HG03460 (cell line): ENCODE results near the gene SNX17.
"Not testable (repeated sequence)": the region's sequence is repeated elsewhere in the genome, so short reads cannot be mapped to it uniquely, and the experiment has no call there.

Source experiments
- ATAC-seq: cut with Tn5 transposase; IDR thresholded peaks from one replicate; pipeline ENCODE4 v1.9.1; 2021; ENCODE audit not compliant: unreplicated experiment

SNX17 gene, protein sequence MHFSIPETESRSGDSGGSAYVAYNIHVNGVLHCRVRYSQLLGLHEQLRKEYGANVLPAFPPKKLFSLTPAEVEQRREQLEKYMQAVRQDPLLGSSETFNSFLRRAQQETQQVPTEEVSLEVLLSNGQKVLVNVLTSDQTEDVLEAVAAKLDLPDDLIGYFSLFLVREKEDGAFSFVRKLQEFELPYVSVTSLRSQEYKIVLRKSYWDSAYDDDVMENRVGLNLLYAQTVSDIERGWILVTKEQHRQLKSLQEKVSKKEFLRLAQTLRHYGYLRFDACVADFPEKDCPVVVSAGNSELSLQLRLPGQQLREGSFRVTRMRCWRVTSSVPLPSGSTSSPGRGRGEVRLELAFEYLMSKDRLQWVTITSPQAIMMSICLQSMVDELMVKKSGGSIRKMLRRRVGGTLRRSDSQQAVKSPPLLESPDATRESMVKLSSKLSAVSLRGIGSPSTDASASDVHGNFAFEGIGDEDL

DNA sequence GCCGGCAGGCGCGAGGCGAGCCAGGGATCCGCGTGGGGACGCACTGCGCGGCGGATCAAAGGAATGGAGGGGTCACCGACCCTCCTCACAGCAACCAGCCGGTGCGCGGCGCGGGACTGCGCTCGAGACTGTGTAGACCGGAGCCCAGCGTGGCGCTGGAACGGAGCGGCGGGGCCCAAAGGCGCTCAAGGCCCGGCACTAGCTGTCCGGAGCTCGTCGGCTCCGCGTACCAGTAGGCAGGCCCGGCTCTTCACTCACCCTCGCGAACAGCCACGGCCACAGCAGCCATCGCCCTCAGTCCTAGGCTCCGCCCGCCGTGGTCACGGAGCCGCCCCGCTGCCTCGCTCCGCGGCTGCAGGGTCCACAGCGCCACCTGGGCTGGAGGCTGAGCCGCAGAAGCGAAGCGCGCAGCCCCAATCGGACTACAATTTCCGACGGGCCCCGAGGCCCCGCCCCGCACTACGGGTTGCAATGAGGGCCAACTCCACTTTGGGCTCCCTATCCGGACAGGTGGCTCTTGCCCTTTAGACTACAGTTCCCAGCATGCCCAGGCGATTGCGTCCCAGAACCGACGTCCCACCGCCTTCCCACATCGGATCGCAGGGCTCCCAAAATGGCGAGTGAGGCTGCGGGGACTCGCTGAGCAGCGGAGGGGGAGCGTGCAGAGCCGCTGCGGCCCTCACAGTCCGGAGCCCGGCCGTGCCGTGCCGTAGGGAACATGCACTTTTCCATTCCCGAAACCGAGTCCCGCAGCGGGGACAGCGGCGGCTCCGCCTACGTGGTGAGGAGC, at the start of gene SNX17, which contains the start of gene EIF2B4:
SNX17 (plus strand) TSS at position 591 of the 790 bp plus-strand sequence; CDS start at position 719, 128 bp downstream.
EIF2B4 (minus strand) TSS at position 313 of the 790 bp plus-strand sequence; CDS start at position 289, 24 bp downstream.
- ATAC-seq, result peak; percentile 88

DNA sequence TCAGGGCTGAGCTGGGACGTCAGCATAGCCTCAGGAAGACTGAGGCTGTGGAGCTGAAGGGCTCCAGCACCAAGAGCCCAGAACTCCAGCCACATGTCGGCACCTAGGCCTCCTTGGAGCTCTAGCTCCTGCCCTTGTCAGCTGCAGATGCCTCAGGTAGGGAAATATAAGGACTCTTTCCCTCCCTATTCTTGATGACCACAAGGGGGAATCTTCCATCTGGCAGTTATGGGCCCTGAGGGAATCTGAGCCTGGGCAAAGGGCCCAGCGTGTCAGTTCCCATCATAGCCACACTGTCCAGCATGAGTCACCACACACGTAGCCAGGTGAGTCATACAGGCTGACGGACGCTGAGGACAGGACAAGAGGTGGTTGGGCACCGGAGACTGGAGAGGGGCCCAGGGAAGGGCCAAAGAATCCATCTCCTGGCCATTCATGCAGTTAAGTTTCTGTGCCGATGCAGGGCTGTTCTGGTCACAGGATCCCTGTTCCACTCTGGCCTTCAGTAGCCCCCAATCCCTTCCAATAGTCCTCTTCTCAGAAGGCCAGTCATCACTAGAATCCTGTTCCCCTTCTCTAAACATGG, 49.4 kb upstream of the SNX17 start:
- no peak for ATAC-seq

DNA sequence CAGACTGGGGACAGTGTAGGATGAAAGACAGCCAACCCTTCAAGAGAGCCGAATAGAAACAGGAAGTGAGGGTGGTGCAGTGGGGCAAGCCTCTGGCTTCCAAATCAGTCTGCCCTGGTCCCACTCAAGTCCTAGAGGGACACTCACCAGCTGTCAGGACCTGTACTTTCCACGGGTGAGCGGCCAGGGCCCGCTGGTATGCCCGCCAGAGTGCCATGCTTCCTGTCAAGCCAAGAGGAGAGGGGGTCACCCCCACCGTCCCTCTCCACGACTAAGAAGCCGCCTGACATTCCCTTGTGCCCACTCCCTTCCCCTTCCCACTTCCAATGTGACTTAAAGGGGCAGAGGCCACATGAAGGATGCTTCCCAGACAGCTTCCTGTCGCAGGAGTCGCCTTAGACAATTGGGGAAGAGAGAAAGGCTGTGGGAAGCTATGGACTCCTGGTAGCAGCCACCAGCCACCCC, 48.1 kb upstream of the SNX17 start:
- ATAC-seq, result no peak

DNA sequence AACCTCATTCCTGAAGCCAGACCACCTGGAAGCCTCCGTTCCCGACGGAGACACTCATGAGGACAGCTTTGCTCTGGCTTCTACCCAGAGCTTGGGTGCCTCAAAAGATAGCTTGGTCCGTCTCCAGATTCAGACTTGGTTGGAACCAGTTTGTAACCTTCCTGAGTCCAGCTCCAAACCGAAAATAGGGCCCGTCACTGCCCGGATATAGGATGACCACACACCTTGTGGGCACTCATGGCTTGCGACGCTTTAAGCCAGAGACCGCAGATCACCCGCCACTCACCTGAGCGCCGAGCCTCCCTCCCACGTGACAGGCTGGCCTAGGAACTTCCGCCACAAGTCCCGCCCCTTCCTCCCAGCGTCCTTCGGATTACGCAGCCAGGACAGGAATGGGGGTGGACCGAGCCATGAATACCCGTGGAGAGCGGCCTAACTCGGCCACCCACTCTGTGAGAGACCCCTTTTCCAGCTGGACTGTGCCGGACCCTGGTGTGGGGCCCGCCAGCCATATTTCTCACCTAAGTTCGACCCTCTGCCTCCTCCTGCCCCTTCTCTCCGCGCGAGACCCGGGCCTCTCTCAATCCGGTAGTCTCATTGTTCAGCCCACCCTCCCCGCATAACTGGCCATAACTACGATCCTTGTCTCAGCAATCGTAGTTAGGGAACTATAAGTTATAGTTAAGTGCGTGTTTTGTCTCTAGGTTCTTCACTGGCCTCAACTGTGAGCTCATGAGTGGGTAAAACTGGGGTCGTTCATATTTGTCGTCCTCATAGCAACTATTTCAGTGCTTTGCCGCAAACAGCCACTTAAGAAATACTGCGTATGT, 47.4 kb upstream of the SNX17 start, which contains the start of gene MPV17:
MPV17 (minus strand) TSS at position 332 of the 830 bp plus-strand sequence. CDS start 580 bp downstream, outside the sequence.
- ATAC-seq, result peak; percentile 94

DNA sequence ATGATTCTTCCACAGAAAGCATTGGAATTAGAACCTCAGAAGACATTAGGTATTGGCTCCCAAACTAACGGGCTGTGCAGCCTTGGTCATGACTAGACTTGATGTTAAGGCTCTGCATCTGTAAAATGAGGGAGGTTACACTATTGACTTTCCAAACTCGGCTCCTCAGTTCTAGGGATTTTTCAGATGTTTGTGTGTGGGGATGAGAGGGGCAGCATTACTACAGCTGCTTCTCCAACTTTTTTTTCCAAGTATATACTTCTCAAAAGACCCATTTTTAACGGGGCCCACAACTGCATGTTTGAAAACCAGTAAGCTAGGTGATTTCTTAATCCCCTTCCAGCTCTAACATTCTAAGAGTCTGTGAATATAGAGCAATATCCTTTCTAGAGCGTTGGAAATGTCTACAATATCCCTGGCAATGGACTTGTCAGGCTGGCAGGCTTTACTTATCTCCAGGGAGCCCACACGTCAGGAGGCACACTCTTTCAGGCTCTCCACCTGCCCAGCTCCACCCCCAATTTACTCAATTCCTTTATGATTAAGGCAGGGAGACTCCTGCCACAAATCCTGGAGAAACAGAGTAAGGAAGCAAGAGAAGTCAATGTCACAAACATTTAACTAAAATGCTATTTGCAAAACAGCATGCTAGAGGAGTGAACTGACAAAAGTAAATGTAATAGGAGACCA, 46.7 kb upstream of the SNX17 start:
- ATAC-seq, result no peak

DNA sequence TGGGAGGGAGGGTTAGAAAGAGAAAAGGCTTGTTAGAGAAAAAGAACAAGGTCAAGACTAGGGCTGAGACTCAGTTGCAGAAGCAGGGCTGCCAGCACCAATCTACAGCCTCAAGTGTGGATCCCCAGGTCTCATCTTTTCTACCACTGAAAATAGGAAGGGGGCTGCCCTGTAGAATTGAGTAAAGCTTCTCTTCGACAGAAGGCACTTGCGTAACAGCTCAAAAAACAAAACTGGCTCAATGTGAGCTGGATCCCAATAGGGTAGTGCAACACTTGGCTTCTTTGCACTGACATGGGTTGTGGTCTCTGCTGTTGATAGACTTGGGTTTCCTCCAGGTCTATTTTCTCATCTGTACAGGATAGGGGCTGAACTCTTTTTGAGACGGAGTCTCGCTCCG, 45.7 kb upstream of the SNX17 start:
- no peak for ATAC-seq

DNA sequence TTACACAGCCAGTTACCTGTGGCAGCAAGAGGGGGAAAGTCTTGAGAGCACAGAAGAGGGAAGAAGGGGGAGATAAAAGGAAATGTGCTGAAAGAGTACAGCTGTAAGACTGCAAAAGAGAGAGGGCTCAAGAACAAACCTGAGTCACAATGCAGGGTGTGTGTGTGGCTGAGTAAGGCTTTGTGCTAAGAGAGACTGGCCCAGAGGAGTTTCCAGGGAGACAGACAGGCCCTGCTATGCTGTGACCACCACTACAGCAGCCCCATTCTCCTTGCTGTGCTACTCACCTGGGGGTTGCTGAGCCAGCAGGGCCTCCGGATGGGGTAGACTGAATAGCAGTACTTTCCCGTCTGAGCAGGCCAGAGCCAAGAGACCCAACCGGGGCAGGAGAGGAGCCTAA, 35.1 kb upstream of the SNX17 start:
- no peak for ATAC-seq

DNA sequence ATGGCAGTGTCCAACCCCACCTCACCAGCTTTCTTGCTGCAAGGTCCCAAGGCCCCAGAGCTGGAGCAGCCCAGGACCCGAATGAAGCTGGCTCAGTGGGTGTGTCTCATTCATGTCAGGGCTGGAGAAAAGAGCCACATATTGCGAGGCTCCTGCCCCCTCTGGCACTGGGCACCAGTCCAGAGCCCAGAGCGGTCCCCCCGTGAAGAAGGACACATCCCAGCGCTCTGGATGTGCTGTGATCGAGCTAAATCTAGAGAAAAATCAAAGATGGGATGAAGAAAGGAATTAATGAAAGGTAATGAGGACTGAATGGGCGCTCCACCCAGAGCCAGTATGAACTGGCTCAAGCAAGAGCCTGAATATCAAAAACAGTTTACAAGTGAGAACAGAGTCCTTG, 34.2 kb upstream of the SNX17 start:
- no peak for ATAC-seq

DNA sequence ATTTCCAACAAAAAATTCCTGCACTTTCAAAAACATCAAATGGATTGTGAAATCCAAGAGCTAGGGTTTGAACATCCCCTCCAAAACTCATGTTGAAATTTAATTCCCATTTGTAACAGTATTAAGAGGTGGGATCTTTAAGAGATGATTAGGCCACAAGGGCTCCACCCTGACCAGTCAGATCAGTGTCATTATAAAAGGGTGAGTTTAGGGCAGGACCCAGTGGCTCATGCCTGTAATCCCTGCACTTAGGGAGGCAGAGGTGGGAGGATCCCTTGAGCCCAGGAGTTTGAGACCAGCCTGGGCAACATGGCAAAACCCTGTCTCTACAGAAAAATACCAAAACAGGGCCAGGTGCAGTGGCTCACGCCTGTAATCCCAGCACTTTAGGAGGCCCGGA, 22.8 kb upstream of the SNX17 start:
- ATAC-seq, result no peak

DNA sequence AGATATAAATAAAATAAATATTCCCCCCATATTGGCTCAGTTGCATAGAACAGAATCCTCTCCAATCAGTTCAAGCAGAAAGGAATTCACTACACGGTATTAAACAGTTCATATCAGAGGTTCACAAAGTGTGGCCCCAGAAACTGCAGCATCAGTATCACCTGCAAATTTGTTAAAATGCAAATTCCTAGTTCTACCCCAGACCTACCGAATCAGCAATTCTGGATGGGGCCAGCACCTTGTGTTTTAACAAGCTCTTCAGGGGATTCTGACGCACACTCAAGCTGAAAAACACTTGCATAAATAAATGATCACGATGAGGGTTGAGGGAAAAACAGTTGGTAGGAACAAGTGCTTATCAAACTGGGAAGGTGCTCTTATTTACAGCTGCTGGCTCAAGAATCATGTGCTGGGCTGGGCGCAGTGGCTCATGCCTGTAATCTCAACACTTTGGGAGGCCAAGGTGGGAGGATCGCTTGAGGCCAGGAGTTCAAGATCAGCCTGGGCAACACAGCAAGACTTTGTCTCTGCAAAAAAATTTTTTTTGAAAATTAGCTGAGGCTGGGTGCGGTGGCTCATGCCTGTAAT, 20.2 kb upstream of the SNX17 start:
- no peak for ATAC-seq

DNA sequence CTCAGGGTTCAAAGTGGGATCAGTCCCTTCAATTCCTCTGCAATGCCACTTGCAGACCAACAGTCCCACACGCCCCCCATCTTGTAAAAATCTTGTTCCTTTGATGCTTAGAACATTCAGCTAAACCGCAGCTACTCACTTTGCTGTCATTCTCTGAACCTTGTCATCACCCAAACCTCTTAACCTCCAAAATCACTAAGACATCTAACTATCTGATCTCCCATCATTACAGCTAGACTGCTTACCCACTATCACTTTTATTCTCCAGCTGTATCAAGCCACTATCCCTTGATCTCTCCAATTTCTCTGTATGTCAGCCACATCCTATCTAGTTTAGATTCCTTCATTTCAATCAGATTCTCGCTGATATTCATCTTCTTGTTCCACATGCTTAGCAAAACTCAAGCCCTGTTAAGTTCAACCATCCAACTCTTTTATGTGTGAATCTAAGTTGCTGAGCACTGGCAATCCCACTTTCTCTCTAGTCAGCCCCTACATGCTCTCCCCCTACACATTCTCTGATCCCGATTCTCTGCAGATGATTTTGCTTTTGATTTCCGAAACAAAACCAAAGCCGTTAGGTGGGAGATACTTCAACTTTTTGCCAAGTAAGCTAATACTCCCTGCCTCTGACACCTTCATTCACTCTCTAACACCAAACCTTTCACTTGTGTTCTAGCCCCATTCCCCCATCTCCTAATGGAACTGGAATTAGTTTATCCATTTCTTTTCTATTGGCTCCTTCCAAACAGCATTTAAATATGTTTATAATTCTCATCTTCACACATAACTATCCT, 18.4 kb upstream of the SNX17 start:
- ATAC-seq, result no peak

DNA sequence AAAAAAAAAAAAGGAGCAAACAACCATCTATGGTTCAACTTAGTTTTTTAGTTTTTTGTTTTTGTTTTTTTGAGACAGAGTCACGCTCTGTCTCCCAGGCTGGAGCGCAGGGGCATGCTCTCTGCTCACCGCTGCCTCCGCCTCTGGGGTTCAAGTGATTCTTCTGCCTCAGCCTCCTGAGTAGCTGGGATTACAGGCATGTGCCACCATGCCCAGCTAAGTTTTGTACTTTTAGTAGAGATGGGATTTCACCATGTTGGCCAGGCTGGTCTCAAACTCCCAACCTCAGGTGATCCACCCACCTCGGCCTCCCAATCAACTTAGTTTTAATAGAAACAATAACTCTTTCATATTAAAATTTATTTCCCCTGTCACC, 17.0 kb upstream of the SNX17 start:
- not testable (repeated sequence) for ATAC-seq

DNA sequence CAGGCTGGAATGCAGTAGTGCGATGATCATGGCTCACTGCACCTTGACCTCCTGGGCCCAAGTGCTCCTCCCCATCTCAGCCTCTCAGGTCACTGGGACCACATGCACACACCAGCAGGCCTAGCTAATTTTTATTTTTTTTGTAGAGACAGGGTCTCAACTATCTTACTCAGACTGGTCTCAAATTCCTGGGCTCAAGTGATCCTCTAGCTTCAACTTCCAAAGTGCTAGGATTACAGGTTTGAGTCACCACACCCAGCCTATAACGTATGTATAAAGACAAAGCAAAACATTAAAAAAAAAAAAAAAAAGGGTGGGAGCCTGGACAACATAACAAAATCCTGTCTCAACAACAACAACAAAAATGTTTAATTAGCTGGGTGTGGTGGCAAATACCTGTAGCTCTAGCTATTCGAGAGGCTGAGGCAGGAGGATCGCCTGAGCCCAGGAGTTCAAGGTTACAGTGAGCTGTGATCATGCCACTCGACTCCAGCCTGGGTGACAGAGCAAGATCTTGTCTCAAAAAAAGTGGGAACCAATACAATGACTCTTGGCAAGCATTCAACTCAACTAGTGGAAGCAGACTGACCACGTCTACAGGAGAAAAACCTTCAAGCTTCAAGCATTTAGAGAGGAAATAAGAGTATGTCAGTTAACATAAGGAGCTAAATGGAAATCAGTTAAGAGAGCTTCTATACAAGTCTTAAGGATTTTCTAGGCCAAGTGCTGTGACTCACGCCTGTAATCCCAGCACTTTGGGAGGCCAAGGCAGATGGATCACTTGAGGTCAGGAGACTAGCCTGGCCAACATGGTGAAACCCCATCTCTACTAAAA, 16.4 kb upstream of the SNX17 start:
- no peak for ATAC-seq

DNA sequence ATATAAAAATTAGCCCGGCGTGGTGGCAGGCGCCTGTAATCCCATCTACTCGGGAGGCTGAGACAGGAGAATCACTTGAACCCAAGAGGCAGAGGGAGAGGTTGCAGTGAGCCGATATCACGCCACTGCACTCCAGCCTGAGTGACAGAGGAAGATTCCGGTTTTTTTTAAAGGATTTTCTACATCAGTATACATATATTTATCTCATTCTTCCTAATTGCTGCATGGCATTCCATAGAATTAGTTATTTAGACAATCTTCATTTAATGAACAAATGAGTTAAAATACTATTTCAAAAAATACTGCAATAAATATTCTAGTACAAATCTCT, 15.9 kb upstream of the SNX17 start:
- no peak for ATAC-seq

DNA sequence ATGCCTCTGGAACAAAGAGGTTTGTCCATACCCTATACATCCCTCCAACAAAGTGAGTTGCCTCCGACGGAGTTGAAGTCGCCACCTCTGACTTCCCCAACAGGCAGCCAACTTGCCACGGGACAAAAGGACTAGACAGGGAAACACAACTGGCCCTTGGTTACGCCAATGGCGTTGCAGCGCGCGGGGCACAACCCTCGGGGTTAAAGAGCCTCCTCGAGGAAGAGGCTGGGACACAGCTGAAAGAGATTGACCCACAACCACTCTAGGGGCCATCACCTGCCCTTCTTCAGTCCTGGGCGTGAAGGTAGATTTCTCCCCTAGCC, 14.4 kb upstream of the SNX17 start:
- peak; percentile 26 for ATAC-seq

DNA sequence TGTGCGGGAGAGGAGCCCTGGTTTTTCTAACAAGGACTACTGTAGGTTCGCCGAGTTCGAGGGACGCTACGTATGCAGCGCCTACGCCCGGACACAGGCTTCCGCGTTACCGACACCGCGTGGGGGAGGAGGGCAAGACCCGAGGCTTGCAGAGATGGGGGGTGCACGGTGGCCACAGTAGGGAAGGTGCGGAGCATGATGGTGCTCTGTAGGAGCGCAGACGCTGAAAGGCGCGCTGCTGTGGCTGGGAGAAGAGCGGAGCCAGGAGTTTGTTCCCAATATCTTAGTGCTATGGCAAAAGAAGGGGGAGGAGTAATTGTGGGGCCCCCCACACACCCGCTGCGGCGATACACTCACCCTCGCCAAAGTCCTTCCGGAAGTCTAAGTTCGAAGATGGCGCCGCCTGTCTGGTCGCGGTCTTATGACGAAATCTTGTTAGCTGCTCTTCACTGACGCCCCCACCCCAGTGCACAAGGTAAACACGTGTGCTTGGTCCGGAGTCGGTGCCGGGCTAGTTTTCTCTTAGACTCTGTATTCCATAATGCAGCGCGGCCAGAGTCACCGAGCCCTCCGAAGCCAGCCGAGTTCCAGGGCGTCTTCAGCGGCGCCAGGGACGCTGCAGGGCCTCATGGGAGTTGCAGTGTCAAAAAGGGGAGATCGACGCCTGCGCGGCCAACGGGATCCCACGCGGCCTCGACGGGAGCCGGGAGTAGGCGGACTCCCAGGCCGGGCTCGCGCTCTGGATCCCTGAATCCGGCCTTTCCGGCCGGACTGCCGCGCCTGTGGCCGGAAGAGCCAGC, 13.8 kb upstream of the SNX17 start, which contains the start of gene GTF3C2:
GTF3C2 (minus strand) TSS at position 383 of the 800 bp plus-strand sequence. CDS start 13,210 bp downstream, outside the sequence.
- ATAC-seq, result peak; percentile 81
